Epithelial cell of proximal tubule (primary cell): ENCODE measurements around the gene IRGC. TPM values are rescaled to one million over a fixed set of nuclear protein-coding genes. Genes with fewer than 3 reads are reported as not detected.

Experiments
- DNase-seq: peaks from one replicate; pipeline ENCODE4 v3.0.0-alpha.2; 2011; ENCODE audit warnings: low read depth
- H3K4me3 ChIP-seq: 2 replicates; pipeline ENCODE4 v1.5.1; 2011; ENCODE audit warnings: low read depth, mild to moderate bottlenecking, low read length
- CTCF ChIP-seq: conservative IDR thresholded peaks from 2 replicates; pipeline ENCODE4 v1.5.1; 2012; ENCODE audit warnings: low read depth, mild to moderate bottlenecking, low read length
- total RNA-seq: library from RNA; depleted of rRNA; stranded (reverse); fragments of >200 nt; gene quantifications from 2 replicates; pipeline ENCODE4 v1.2.3, GENCODE V29; 2015

IRGC gene
- total RNA-seq, 1 donor from 2014 or later: not detected

- H3K4me3 ChIP-seq: peak overlapping the region; percentile 28
These were observed 16.1 kb upstream of the IRGC start for GRCh38 chr19:43699506-43700394.

GRCh38 chr19:43700395-43701000 lies 15.4 kb upstream of the IRGC start:
- no peak overlapping the region for H3K4me3 ChIP-seq
- no peak for TF ChIP-seq CTCF
- no peak for DNase-seq

More at GRCh38 chr19:43699506-43700394, 16.1 kb upstream of the IRGC start:
- TF ChIP-seq CTCF: peak; percentile 16
- DNase-seq: no peak

GRCh38 chr19:43704002-43704705 lies 11.7 kb upstream of the IRGC start:
- no peak overlapping the region for H3K4me3 ChIP-seq
- TF ChIP-seq CTCF: no peak
- no peak for DNase-seq

- H3K4me3 ChIP-seq: no peak overlapping the region
- no peak for DNase-seq
- TF ChIP-seq CTCF: no peak
These were observed 10.1 kb upstream of the IRGC start for GRCh38 chr19:43705729-43706128.

- DNase-seq: no peak
- no peak for TF ChIP-seq CTCF
These were observed 8.6 kb upstream of the IRGC start for GRCh38 chr19:43707158-43707712.

GRCh38 chr19:43708716-43709115 lies 7.2 kb upstream of the IRGC start:
- DNase-seq: no peak
- TF ChIP-seq CTCF: no peak
- no peak overlapping the region for H3K4me3 ChIP-seq

More at GRCh38 chr19:43707158-43707712, 8.6 kb upstream of the IRGC start:
- no peak overlapping the region for H3K4me3 ChIP-seq
